ENCODE measurements around the gene CDNF.

CDNF gene

DNA sequence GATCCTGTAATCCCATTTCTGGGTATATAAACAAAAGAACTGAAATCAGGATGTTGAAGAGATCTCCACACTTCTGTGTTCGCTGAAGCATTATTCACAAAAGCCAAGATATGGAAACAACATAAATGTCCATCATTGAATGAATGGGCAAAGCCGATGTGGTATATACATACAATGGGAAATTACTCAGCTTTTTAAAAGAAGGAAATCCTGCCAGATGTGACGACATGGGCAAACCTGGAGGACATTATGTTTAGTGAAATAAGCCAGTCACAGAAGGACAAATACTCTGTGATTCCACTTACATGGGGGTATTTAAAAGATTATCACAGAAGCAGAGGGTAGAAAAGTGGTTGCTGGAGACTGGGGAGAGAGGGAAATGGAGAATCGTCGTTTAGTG, 39.2 kb downstream of the CDNF start:
- DNase-seq (ENCODE audit: low read depth, low spot score), result no peak

DNA sequence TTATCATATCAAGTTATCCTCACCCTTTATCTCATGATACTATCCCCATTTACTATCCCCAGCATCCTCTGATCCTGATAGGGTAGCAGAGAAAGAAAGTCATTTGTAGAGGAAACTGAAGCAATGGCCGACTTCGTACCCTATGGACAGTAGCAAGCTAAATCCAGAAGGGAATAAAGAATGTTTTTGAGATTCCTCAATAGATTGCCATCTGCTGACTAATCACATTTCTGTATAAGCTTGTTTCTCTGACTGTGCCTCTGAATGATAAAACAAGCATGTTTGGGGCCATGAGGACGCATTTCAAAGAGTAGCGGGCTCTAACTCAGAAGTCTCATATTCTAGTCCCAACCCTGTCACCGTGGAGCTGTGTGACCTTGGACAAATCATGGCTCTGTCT, 49.9 kb downstream of the CDNF start:
- no peak for DNase-seq (ENCODE audit: low read depth, low spot score)

DNA sequence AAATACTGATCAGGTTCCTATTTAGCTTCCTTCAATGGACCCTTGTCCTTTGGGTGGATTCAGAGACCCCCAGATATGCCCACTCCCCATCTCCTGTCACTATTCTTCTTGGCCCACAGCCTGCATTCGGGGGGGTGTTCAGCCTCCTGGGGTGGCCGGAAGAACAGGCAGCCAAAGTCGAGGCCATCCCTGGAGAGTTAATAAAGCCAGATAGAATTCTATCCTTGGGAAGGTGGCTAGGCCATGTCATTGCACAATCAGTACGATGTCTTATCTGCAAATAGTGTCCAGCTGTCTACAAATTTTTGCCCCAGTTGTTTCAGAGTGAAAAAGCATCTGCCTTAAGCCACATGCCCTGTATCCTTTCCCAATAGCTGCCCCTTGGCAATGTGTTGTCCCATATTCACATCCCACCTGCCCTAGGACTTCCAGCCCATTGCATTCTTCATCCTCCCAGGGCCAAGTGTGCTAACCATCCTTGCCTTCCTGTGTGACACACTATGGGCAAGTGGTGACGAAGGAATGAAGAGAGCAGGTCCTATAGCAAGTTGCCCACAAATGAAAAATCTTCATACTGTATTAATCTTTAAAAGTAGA, 53.3 kb downstream of the CDNF start:
- DNase-seq (ENCODE audit: low read depth, low spot score), result no peak

DNA sequence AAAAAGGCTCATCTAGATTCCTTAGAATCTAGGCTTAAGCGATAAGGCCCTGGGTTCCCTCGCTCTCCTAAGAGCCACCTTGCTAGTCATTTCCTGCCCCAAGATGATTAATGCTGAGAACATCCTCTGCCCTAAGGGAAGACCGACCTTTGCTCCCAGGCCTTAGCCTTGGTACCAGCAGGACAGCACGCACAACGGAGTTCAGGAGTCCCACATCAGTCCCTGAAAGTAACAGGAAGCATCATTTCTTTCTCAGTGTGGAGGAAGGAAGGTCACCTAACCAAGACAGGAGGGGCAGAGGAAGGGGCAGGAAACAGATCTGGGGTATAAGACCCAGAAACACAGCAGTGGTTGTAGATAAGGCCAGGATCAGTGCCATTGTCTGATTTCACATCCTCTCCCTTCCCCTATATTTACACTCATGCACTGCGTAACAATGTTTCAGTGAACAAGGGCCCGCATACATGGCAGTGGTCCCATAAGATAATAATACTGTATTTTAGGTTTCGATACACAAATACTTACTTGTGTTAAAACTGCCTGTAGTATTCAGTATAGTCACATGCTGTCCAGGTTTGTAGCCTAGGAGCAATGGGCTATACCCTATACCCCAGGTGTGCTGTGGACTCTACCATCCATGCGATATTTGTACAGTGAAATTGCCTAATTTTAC, 55.0 kb downstream of the CDNF start:
- peak; percentile 55 for DNase-seq (ENCODE audit: low read depth, low spot score)

DNA sequence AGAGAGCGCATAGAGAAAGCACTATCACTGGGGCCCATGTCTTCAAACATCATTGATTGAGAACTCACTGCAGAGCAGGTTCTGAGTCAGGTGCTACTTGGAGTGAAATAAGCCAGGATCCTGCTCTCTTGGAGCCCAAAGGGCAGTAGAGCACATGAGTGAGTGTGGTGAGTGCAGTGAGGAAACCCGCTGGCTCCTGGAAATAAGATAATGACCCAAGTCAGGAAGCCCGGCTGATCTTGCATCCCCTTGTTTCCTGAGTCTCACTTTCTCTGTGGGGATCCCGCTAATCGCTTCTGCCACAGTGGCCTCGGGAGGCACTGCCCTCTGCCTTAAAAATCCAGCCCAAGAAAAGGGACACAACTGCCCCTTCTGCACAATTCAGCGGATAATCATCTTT, 56.1 kb downstream of the CDNF start:
- peak; percentile 8 for DNase-seq (ENCODE audit: low read depth, low spot score)

DNA sequence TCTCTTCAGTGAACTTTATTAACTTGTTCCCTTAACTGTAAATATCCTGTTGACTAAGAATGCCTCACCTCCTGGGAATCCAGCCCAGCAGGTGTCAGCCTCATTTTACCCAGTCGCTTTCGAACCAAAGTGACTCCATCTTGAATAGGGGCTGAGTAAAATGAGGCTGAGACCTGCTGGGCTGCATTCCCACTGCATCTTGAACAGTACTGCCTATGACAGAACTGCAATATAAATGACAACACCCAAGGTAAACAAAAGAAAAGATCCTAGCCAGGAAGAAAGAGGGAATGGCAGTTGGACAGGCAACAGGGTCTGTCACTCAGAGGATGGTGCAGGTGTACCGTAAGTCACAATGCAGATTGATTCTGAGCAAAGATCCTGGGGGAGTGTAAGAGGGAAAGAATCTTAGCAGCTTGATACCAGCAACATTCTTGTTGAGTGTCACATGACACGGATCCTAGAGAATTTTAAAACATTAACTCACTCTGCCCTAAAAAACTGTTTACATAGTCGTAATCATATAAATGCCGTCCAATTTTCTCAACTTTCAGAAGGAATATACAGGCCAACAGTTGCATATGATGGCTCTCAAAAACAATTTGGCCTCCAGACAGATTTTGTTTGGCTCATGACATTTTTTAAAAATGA, 58.7 kb downstream of the CDNF start:
- no peak for DNase-seq (ENCODE audit: low read depth, low spot score)

DNA sequence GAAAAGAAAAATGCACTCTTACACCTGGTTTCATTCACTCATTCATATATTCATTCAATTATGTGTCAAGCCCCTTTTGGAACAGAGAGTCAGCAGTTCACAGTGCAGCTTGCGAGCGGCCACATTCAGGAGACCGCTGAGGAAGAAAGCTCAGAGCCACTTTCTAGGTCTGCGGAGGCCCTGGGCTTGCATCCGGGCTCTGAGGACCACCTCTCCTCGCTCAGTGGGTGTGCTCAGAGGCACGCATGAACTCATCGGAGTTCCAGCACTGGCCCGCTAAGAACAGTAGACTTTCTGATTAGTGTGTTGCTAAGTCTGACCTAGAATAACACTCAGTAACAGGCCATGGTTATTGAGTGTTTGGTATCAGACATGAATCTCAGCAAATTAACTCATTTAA, 61.3 kb downstream of the CDNF start:
- no peak for DNase-seq (ENCODE audit: low read depth, low spot score)

DNA sequence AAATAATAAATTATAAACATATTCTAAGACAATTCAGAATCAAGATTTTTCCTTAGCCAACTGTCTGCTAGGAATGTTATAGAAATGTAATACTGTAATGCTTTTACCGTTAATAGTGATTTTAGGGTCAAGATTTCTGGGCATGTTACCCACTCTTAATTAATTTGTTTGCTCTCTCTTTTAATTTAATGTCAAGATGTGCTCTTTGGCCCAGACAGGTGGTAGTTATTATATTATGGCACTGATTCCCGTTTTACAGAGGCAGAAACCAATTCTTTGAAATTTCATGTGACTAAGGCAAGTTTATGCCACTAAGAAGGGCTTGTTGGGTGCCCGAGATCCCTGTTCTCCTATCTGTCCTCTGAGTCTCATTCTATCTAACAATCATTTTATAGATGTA, 62.2 kb downstream of the CDNF start:
- DNase-seq (ENCODE audit: low read depth, low spot score), result no peak

DNA sequence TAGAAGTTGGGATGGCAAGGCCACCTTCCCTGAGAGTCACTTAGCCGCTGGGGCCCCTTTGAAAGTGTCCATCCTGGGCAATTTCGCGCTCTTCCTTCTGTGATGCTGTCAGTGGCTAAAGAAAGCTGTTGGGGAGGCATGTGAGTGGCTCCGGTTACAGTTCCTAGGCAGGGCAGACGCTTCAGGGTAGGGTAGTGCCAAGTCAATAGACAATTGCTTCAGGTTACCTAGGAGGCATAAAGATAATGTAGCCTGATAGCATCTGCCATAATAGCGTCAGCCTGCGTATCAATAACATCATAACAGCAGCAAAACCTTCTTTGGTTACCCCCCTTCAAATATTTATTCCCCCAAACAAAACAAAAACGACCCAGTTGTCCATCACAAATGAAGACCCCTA, 63.0 kb downstream of the CDNF start, which contains the start of gene FAM107B:
Gene FAM107B (minus strand): TSS at position 101 of the 400 bp plus-strand sequence. CDS start 234 bp downstream, outside the sequence.
- no peak for DNase-seq (ENCODE audit: low read depth, low spot score)

DNA sequence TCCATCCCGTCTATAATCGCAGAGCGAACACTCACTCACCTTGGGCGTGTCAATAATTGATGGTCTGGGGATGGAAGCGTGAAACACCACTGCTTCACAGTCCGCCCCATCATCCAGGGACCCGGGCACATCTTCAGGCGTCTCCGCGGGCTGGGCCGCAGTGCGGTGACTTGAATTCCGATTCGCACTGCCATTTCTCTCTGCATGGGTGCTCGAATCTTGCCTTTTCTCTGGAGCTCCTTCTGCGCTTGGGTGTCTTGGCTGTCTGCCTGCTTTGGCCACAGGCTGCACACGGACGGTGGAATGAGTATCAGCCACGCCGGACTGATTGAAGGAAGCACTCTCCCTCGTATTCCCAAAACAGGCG, 63.6 kb downstream of the CDNF start:
- DNase-seq (ENCODE audit: low read depth, low spot score), result no peak

DNA sequence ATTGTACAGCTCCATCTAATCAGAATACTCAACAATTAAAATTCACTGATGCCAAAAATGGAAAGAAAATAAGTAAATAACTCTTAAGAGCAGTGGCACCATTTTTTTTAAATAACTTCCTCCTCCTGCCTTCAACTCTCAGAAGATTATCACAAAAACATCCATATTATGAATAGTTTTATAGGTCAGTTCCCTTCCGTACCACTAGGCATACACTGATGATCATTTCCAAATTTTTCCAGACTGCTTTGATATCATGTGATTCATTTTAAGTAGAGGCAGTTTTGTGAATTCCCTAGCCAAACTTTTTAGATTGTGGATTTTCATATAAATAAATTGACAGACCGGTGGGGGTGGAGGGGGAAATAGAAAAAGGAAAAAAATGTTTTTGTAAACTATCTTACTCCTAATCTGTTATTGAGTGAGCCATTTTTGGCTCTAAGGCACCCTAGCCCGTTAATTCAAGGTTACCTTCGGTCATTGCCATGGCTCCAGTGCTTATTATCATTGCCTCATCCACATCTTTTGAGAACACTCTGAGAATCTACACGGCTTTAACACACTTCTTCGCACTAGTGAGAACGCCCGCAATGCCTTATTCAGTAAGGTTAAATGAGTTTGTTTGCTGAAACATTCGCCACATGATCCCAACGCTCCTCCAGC, 64.2 kb downstream of the CDNF start:
- DNase-seq (ENCODE audit: low read depth, low spot score), result no peak

DNA sequence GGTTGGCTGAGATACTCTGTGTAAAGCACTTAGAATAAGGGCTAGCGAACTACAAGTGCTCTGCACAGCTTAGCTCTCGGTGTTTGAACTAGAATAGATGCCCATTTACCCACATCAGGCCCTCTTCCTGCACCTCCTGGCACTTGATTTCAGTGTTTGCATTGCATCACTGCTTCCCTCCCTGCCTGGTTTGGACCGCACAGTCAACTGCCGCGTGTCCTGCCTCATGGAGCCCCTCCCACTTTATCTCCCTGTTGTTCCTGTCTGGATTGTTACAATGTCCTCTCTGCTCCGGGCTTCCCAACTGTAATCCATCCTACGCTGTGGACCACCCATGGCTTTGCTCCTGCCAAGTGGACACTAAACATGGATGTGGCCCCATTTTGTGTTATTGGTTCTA, 65.4 kb downstream of the CDNF start:
- DNase-seq (ENCODE audit: low read depth, low spot score), result no peak

DNA sequence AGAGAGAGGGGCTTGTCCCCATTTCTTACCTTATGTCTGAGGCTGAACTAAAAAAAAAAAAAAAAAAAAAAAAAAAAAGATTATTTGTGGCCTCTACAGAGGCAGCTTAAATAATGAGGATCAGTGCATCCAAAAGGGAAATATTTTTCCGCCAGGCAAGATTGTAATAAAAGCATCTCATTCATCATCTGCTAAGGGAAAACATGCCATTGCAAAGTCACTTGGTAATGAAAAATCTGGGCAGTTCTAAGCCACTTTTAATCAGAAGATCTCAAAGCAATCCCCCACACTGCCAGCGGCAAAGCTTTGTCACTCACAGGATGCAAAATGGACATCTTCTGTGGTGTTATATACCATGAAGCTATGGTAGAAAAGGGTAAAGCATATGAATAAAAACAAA, 66.9 kb downstream of the CDNF start:
- DNase-seq (ENCODE audit: low read depth, low spot score), result no peak

Data from ELF-1 (cell line).